Esophagus squamous epithelium (tissue), 5 donors: ENCODE measurements around the gene MYO1C. TPM values are rescaled to one million over a fixed set of nuclear protein-coding genes. Genes with fewer than 3 reads are reported as not detected.

Experiments
- DNase-seq: peaks from one replicate; lab custom pipeline; 2025; lab: John Stamatoyannopoulos, UW
- H3K27ac ChIP-seq, 4 donors: fragments of 200-600 bp; sonication (generic); one replicate each; pipeline ENCODE4 v1.5.1; 2016 to 2019; ENCODE audit warnings: mild to moderate bottlenecking in 1 of 4
- H3K27me3 ChIP-seq, 4 donors: fragments of 200-600 bp; sonication (generic); 1 replicate in 3 of 4; 2 replicates in 1 of 4; pipeline versions ENCODE4 v1.5.1 to v1.6.0; 2017 to 2021; ENCODE audit warnings: antibody characterized with exemption in 1 of 4
- H3K36me3 ChIP-seq, 3 donors: fragments of 200-600 bp; sonication (generic); one replicate each; pipeline ENCODE4 v1.5.1; 2016 to 2019
- H3K4me1 ChIP-seq, 3 donors: fragments of 200-600 bp; sonication (generic); one replicate each; pipeline ENCODE4 v1.5.1; 2017 to 2019
- H3K4me3 ChIP-seq, 4 donors: fragments of 200-600 bp; sonication (generic); 1 replicate in 3 of 4; 2 replicates in 1 of 4; pipeline ENCODE4 v1.5.1; 2016 to 2019; ENCODE audit warnings: mild to moderate bottlenecking in 2 of 4, moderate library complexity in 1 of 4
- H3K9me3 ChIP-seq, 3 donors: fragments of 200-600 bp; sonication (generic); one replicate each; pipeline ENCODE4 v1.5.1; 2016 to 2019
- POLR2A ChIP-seq, 4 donors: fragments of 450-650 bp; IDR thresholded peaks; one replicate each; pipeline ENCODE4 v1.6.1; 2017; ENCODE audit warnings: antibody characterized with exemption in 4 of 4, mild to moderate bottlenecking in 4 of 4, moderate library complexity in 3 of 4
- WGBS, 2 donors: methylation state at CpG; one replicate each; pipeline ENCODE4 v1.1.5; 2018; 5-methylcytosine and 5-hydroxymethylcytosine counted together
- intact Hi-C: fragments of 100-400 bp; cut with DNase I; formaldehyde crosslinking; loops from one replicate; pipeline ENCODE4 v1.15.0; 2022
- total RNA-seq, 4 donors: library from RNA; depleted of rRNA; stranded (reverse); fragments of >200 nt; gene quantifications; one replicate each; pipeline ENCODE4 v1.1.0, GENCODE V29; 2016
- TF ChIP-seq, protein P1 (sequence below), 6 experiments: fragments of 450-650 bp in 4 of 6; fragments of 200-600 bp in 2 of 6; sonication (generic) in 2 of 6; IDR thresholded peaks; one replicate each; pipeline ENCODE4 v1.5.1; 2016 to 2019; ENCODE audit warnings: antibody characterized with exemption in 6 of 6, mild to moderate bottlenecking in 4 of 6, moderate library complexity in 4 of 6
- donor health status: DM: yes; HTN: yes; CAD: no.

MYO1C gene
- total RNA-seq, 4 donors from 2014 or later = 62.0 to 80.5 (median 64.2) TPM

DNA sequence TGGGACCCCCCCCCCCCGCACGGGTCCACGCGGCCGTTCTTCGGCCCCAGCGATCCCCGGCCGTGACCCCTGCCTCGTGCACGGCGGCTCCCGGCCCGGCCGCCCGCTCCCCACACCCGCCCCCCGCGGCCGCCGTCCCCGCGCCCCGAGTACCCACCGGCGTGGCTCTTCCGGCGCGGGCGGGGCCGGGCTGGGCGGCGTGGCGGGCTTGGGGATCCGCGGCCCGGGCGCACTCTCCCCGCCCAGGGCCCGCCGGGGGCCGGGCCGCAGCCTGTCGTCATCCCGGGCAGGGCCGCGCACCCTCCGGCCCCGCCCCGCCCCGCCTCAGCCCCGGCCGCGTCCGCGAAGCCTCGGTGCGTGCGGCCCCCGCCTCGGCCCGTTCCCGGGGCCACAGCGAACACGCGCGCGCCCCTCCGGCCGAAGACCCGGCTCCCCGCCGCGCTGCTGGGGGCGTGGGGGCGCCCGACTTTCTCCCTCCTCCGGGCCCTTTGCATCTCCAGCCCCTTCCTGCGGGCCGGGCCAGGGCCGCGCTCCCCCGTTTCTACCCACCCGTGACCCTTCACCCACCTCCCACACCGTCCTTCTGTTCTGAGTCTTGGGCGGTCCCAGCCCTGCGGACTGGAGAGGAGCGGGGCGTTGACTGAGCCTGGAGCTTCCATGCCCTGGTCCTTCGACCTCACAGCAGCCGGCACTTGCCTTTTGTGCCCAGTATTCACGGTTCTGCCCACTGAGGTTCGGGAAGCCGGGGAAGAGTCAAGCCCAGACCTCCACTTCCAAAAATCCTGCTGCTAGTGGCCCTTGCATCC is 840 bp downstream of the MYO1C start:
- WGBS, 2 donors = 3% methylated on average over 12 to 18 of the region's 94 CpGs

DNA sequence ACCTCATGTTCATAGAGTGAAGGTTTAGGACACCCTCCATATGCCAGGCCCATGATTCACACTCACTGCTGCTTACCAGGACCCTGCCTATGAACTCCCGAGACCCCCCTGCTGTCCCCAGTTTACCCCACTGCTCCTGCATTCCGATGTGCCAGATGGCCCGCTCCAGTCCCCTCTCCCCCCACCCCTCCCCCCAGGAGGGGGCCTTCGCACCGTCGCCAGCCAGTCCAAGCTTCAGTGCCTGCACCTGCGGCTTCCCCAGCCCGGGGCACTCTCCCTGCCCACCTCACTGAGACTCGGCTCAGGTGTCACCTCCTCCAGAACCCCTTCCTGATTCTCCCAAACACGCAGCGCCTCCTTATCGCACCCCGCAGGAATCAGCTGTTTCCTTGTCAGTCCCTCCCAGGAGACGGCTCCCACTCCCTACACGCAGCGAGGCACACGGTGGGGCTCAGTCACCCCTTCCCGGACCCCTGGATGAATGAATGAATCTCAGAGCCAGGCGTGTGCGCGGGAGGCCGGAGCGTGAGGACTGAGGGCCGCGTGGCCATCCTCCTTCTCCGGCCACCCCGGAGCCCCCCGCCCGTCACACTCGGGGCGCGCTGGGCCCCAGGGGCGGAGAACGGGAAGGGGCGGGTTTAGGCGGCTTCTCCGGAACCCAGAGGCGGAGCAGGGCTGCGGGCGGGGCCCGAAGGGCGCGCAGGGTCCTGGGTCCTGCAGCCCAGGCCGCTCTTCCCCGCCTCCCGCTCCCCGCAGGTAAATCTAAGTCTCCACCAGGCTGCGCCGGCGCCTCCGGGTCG is 1.6 kb downstream of the MYO1C start:
- no peak for DNase-seq
- peaks cover 55 to 94% (median 66%) of the 10 kb centered on the region in 3 donors for H3K4me1 ChIP-seq
- H3K36me3 ChIP-seq = peaks cover 0 to 13% (median 3%) of the 10 kb centered on the region in 3 donors
- TF ChIP-seq POLR2A (IDR thresholded peaks at IDR 0.05) = peak in 2 of 4 donors; percentile 70 to 84
- TF ChIP-seq, protein P1, sequence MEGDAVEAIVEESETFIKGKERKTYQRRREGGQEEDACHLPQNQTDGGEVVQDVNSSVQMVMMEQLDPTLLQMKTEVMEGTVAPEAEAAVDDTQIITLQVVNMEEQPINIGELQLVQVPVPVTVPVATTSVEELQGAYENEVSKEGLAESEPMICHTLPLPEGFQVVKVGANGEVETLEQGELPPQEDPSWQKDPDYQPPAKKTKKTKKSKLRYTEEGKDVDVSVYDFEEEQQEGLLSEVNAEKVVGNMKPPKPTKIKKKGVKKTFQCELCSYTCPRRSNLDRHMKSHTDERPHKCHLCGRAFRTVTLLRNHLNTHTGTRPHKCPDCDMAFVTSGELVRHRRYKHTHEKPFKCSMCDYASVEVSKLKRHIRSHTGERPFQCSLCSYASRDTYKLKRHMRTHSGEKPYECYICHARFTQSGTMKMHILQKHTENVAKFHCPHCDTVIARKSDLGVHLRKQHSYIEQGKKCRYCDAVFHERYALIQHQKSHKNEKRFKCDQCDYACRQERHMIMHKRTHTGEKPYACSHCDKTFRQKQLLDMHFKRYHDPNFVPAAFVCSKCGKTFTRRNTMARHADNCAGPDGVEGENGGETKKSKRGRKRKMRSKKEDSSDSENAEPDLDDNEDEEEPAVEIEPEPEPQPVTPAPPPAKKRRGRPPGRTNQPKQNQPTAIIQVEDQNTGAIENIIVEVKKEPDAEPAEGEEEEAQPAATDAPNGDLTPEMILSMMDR (IDR thresholded peaks at IDR 0.05) = no peak
- peak overlapping the region; percentile 95 to 98 (median 97) for H3K27ac ChIP-seq
- intact Hi-C loops = no loop called here
- no peaks in the 10 kb centered on the region for H3K9me3 ChIP-seq
- no peaks in the 10 kb centered on the region for H3K27me3 ChIP-seq
- WGBS, 2 donors = 0 to 2% methylated on average over 2 to 8 of the region's 52 CpGs
- peak overlapping the region; percentile 63 to 91 (median 74) for H3K4me3 ChIP-seq

More for the DNA sequence above, 840 bp downstream of the MYO1C start:
- peaks cover 48 to 92% (median 66%) of the 10 kb centered on the region in 3 donors for H3K4me1 ChIP-seq
- H3K36me3 ChIP-seq = peaks cover 0 to 21% (median 8%) of the 10 kb centered on the region in 3 donors
- TF ChIP-seq, protein P1 (IDR thresholded peaks at IDR 0.05) = no peak
- TF ChIP-seq POLR2A (IDR thresholded peaks at IDR 0.05) = no peak
- H3K27ac ChIP-seq = peak overlapping the region; percentile 95 to 98 (median 97)
- H3K27me3 ChIP-seq = no peaks in the 10 kb centered on the region
- intact Hi-C loops = no loop called here
- no peak for DNase-seq
- H3K4me3 ChIP-seq = peak overlapping the region; percentile 63 to 91 (median 74)
- H3K9me3 ChIP-seq = no peaks in the 10 kb centered on the region

DNA sequence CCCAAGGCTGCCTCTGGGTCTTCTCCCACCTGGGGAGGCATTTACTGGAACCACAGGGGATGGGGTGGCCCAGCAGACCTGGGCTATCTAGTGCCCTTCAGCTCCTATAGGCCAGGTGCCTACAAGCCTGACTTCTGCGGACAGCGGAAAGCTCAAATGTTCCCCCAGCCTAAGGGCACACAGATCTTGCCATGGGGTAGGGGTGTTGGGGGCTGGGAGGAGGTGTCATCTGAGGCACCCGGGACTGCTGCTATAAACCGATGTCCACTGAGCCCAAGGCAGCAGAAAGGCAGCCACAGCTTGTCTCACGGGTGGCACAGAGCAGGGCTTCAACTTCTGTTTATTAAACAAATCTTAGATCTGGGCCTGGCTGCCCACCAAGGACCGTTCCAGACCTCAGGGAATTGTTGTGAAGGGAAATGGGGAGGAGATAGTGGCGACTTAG is 3.6 kb downstream of the MYO1C start:
- peak overlapping the region; percentile 94 to 98 (median 96) for H3K27ac ChIP-seq

DNA sequence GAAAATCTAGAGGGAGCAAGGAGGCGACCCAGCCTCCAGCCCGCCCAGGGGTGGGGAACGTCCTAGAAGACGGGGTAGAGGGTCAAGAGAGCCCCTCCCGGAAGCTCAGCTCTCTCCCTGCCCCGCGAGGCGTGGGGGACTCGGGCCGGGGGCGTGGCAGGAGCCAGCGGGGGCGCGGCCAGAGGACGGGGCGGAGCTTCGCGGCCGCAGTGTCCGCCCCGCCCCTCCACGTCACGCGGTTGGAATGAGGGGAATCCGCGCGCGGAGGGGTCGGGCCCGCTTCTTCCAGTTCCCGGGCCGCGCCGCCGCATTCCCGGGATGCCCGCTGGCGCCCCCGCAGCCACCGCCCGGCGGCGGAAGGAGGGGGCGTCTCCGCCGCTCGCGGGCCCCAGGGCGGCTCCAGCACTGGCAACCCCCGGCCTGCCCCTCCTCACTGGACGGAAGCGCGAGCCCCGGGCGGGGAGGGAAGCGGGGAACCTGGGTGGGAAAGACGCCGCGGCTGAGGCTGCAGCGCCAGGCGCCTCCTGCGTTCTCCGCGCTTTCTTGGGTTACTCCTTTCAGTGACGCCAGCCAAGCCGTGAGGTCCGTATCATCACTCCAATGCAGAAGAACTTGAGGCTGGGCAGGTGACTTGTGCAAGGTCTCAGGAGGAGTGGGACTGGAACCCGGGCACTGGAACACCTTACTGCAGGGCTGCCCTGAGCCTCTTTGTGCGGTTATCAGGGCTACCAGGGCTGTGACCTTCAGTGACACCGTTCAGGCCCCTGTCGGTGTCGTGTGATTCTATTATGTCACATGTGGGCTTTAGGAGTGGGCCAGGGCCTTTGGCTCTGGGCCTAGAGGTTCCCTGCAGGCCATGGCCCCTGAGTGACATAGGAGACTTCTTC is 4.3 kb downstream of the MYO1C start:
- intact Hi-C loops = no loop called here
- Histone ChIP-seq H3K4me3 (peak overlapping the region; percentile 59 to 94 (median 62)), H3K9me3 (no peaks in the 10 kb centered on the region), H3K27me3 (no peaks in the 10 kb centered on the region), H3K4me1 (peaks cover 55 to 87% (median 57%) of the 10 kb centered on the region in 3 donors), H3K36me3 (peaks cover 6 to 12% (median 8%) of the 10 kb centered on the region in 3 donors), H3K27ac (peak overlapping the region; percentile 94 to 98 (median 96))
- DNase-seq = no peak
- peak in 2 of 4 donors; percentile 32 to 69 for TF ChIP-seq POLR2A (IDR thresholded peaks at IDR 0.05)
- TF ChIP-seq, protein P1 (IDR thresholded peaks at IDR 0.05) = peak in 4 of 6 experiments; percentile 7 to 27 (median 10)
- WGBS, 2 donors = 14 to 51% methylated on average over 2 to 24 of the region's 72 CpGs

More for the DNA sequence above, 3.6 kb downstream of the MYO1C start:
- Histone ChIP-seq H3K4me3 (peak overlapping the region in 3 of 4 donors; percentile 62 to 94 (median 63)), H3K9me3 (no peaks in the 10 kb centered on the region), H3K4me1 (peaks cover 60 to 89% (median 62%) of the 10 kb centered on the region in 3 donors), H3K27me3 (no peaks in the 10 kb centered on the region), H3K36me3 (peaks cover 0 to 5% (median 2%) of the 10 kb centered on the region in 3 donors)
- no peak for DNase-seq
- no peak for TF ChIP-seq POLR2A (IDR thresholded peaks at IDR 0.05)
- TF ChIP-seq, protein P1 (IDR thresholded peaks at IDR 0.05) = no peak
- intact Hi-C loops = no loop called here
- 94% methylated on average over 3 of the region's 7 CpGs; no CpG with 5 or more reads in 1 of the 2 donors for WGBS, 2 donors
